Lower leg skin (tissue), 3 donors: ENCODE data around the gene ESAM.

Source experiments
- POLR2A ChIP-seq, 2 donors: fragments of 450-650 bp; IDR thresholded peaks; one replicate each; pipeline ENCODE4 v1.6.1; 2016 to 2017; ENCODE audit warnings: antibody characterized with exemption in 2 of 2, mild to moderate bottlenecking in 1 of 2, moderate library complexity in 1 of 2
- TF ChIP-seq, protein P1 (sequence below), 3 donors: fragments of 450-650 bp; IDR thresholded peaks; one replicate each; pipeline ENCODE4 v1.5.1; 2016; ENCODE audit warnings: antibody characterized with exemption in 3 of 3, mild to moderate bottlenecking in 3 of 3, moderate library complexity in 2 of 3

DNA sequence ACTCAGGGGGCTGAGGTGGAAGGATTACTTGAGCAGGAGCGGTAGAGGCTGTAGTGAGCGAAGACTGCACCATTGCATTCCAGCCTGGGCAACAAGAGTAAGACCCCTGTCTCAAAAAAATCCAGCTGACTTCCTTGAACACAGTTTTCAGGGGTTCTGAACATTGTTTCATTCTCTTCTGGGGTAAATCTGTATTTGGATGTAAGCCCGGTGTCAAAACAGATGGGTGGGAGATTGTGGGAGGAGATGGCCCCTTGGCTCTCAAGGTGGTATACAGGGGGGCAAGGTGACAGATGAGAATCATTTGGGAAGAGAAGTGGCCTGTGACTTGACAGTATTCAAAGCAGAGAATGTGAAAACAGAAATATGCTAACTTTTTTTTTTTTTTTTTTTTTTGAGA, 4.8 kb downstream of the ESAM start:
- TF ChIP-seq, protein P1, sequence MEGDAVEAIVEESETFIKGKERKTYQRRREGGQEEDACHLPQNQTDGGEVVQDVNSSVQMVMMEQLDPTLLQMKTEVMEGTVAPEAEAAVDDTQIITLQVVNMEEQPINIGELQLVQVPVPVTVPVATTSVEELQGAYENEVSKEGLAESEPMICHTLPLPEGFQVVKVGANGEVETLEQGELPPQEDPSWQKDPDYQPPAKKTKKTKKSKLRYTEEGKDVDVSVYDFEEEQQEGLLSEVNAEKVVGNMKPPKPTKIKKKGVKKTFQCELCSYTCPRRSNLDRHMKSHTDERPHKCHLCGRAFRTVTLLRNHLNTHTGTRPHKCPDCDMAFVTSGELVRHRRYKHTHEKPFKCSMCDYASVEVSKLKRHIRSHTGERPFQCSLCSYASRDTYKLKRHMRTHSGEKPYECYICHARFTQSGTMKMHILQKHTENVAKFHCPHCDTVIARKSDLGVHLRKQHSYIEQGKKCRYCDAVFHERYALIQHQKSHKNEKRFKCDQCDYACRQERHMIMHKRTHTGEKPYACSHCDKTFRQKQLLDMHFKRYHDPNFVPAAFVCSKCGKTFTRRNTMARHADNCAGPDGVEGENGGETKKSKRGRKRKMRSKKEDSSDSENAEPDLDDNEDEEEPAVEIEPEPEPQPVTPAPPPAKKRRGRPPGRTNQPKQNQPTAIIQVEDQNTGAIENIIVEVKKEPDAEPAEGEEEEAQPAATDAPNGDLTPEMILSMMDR (IDR thresholded peaks at IDR 0.05) = no peak
- TF ChIP-seq POLR2A (IDR thresholded peaks at IDR 0.05) = no peak
